NCI-H526 (cell line): ENCODE data around the gene CCDC97.
"Not testable (repeated sequence)": the region's sequence is repeated elsewhere in the genome, so short reads cannot be mapped to it uniquely, and the experiment has no call there.

Experiments used
- DNase-seq, 2 experiments: peaks; one replicate each; lab custom pipeline; 2025; lab: John Stamatoyannopoulos, UW

Gene CCDC97

GRCh38 chr19:41310033-41310831 is at the start of gene CCDC97:
Gene CCDC97, plus strand, starts transcription at chr19:41310172. Its CDS starts 139 bp downstream, at chr19:41310311.
- DNase-seq = peak; percentile 72 to 93

- no peak for DNase-seq
Observed at GRCh38 chr19:41261474-41262190, 48.3 kb upstream of the CCDC97 start.

GRCh38 chr19:41263042-41263849 is 46.7 kb upstream of the CCDC97 start:
- DNase-seq = peak in 1 of 2 experiments; percentile 90

DNA sequence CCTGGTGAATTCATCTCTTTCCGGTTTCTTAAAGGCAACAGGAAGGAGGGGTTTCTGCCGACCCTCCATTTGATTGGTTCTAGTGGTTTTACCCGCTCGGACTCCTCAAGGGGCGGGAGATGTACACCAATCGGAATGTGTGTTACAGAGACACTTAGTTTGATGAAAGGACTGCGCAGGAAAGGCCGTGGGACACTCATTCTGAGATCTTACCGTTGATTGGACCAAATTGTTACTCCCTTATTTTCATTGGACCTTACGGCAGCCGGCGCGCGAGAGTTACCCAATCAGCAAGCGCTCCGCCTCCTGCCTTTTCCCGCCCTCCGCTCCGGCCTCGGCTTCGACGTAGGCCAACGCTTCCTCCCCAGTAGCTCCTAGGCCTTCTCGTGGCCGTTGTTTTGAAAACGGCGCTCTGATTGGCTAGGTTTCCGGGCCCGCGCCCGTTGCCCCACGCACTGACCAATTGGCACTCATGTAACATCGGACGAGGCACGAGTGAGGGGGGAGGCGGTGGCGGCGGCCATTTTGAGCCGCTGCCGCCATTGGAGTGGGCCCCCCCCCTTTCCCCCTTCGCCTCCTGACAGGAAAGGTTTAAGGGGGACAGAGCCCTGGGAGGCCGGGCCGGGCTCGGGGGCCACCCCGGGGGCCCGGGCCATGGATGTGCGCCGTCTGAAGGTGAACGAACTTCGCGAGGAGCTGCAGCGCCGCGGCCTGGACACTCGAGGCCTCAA is 46.0 kb upstream of the CCDC97 start, which contains the start of gene HNRNPUL1:
HNRNPUL1 (plus strand) TSS at position 523 of the 731 bp plus-strand sequence; CDS start at position 655, 132 bp downstream.
- DNase-seq = peak; percentile 100

GRCh38 chr19:41264581-41265394 is 45.2 kb upstream of the CCDC97 start:
- peak; percentile 32 to 68 for DNase-seq

GRCh38 chr19:41265395-41266153 is 44.4 kb upstream of the CCDC97 start:
- DNase-seq = peak; percentile 27 to 50

DNA sequence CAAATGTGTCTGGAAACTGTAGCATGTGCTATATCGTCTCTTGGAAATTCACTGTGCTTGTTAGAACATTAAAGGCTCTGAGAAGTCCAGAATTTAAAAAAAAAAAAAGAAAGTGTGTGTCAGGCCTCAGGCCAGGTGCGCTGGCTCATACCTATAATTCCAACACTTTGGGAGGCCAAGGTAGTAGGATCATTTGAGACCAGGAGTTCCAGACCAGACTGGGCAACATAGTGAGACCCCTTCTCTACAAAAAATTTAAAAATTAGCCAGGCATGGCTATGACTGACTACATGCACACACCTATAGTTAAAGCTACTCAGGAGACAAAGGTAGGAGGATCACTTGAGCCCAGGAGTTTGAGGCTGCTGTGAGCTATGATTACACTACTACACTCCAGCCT is 40.9 kb upstream of the CCDC97 start:
- DNase-seq = no peak

DNA sequence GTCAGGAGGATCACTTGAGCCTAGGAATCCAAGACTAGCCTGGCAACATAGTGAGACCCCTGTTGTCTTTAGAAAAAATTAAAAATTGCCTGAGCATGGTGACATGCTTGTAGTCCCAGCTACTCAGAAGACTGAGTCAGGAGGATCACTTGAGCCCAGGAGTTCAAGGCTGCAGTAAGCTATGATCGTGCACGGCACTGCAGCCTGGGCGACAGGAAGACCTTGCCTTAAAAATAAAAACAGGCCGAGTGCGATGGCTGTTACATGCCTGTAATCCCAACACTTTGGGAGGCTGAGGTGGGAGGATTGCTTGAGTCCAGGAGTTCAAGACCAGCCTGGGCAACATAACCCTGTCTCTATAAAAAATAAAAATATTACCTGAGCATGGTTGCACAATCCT is 40.4 kb upstream of the CCDC97 start:
- no peak for DNase-seq

DNA sequence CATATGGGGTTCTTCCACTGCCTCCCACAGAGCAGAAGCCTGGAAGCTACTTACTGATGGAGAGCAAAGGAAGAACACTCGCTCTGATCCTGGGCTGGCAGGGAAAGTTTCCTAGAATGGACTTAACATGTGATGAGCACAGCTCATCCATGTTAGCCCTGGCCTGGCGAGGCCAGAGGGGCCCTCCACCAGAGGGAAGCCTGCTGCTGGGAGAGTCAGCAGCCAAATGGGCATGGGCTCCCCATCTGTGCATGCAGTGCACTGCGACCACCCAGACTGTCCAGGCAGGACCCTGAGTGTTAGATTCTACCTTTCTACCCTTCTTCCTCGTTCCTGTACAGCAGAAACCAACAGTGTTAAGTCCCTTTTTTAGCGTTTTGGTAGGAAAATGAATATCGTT is 36.9 kb upstream of the CCDC97 start:
- DNase-seq = no peak

DNA sequence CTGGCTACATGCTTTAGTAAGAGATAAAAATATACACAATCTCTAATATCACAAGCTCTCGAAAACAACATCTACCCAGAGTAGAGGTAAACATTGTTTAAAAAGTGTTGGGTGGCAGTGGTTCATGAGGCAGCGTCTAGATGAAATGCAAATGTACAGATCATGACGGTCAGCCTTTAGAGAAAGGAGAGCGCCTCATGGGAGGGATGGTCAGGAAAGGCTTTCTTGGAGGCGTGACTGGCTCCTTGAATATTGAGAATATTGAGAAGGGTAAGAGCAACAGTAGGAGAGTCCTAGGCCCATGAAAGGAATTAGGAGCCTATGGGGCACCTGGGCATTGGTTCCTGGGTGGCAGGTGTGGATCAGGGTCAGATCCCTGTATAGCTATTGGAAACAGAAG is 35.2 kb upstream of the CCDC97 start:
- DNase-seq = no peak

- no peak for DNase-seq
Observed at GRCh38 chr19:41276231-41276630, 33.7 kb upstream of the CCDC97 start.

- DNase-seq = no peak
Observed at GRCh38 chr19:41278478-41278877, 31.5 kb upstream of the CCDC97 start.

GRCh38 chr19:41288673-41289530 is 21.1 kb upstream of the CCDC97 start:
- DNase-seq = peak in 1 of 2 experiments; percentile 29

DNA sequence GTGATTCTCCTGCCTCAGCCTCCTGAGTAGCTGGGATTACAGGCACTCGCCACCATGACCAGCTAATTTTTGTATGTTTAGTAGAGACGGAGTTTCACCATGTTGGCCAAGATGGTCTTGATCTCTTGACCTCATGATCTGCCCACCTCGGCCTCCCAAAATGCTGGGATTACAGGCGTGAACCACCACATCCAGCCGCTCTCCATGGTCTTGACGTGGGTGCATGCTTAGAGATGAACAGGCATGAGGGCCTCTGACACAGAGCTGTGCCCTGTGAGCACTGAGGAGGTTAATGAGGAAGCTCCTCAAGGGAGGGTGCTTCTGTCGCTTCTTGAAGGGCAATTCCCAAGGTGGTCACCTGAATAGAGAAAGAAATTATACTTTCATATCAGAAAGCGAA is 20.2 kb upstream of the CCDC97 start:
- DNase-seq = not testable (repeated sequence)

GRCh38 chr19:41294393-41294792 is 15.6 kb upstream of the CCDC97 start:
- no peak for DNase-seq

- no peak for DNase-seq
Observed at GRCh38 chr19:41295499-41295898, 14.5 kb upstream of the CCDC97 start.

GRCh38 chr19:41296433-41296871 is 13.5 kb upstream of the CCDC97 start:
- no peak for DNase-seq

GRCh38 chr19:41297628-41298347 is 12.2 kb upstream of the CCDC97 start:
- DNase-seq = peak; percentile 51 to 81
